Measurements from ENCODE around the gene SLMAP. TPM values are rescaled to one million over a fixed set of nuclear protein-coding genes. Genes with fewer than 3 reads are reported as not detected.

Gene SLMAP
- total and polyA plus RNA-seq, 2 experiments from 2014 or later = 32.1 to 73.0 TPM

GRCh38 chr3:57956119-57956832, 200.2 kb downstream of the SLMAP start (continued):
- TF ChIP-seq REST (IDR thresholded peaks at IDR 0.05; ENCODE audit: unreplicated experiment) (no peak), CREB1 (CRISPR knock-in tag; IDR thresholded peaks at IDR 0.05; ENCODE audit: low read depth) (no peak), ZNF114 (CRISPR knock-in tag; IDR thresholded peaks at IDR 0.05) (no peak), CTCF (conservative IDR thresholded peaks at IDR 0.05; ENCODE audit: low read depth in 2 of 2) (no peak)

- Histone ChIP-seq H3F3A (replicated peaks; ENCODE audit: low read depth) (0 out of 2 replicates have a peak, but pooled peaks cover 2% of the 10 kb centered on the region), H3K27me3 (ENCODE audit: insufficient read depth) (no peaks in the 10 kb centered on the region), H3K9me2 (ENCODE audit: insufficient read depth) (no peaks in the 10 kb centered on the region), H2AFZ (peak overlapping the region; percentile 63), H3K79me2 (replicated peaks; ENCODE audit: insufficient read depth) (no peaks in the 10 kb centered on the region), H3K4me2 (no peak overlapping the region), H3K36me3 (ENCODE audit: insufficient read depth) (no peaks in the 10 kb centered on the region), H3K4me3 (no peak overlapping the region), H4K20me1 (replicated peaks; ENCODE audit: insufficient read depth) (no peaks in the 10 kb centered on the region), H3K27ac (ENCODE audit: low read depth) (no peak overlapping the region), H3K4me1 (ENCODE audit: insufficient read depth) (peaks cover 9% of the 10 kb centered on the region; the same call in 1 of the 2 replicates)
- H3K9me3 Mint-ChIP-seq = no peaks in the 10 kb centered on the region
- ATAC-seq (no peak), DNase-seq (ENCODE audit: low spot score) (no peak)
- peaks cover 6% of the 10 kb centered on the region for H3K27me3 Mint-ChIP-seq (ENCODE audit: insufficient read depth, low read depth, poor library complexity)
- H3K4me1 Mint-ChIP-seq = peaks cover 16% of the 10 kb centered on the region
- no peak overlapping the region for H3K27ac Mint-ChIP-seq
- no peaks in the 10 kb centered on the region for H3K36me3 Mint-ChIP-seq (ENCODE audit: low read depth)
- no peak overlapping the region for H3K4me3 Mint-ChIP-seq
- TF ChIP-seq JUNB (IDR thresholded peaks at IDR 0.05; ENCODE audit: unreplicated experiment) (no peak), ETS1 (IDR thresholded peaks at IDR 0.05) (no peak), STAT1 (IDR thresholded peaks at IDR 0.05; ENCODE audit: unreplicated experiment) (no peak), EZH2 (IDR thresholded peaks at IDR 0.05; ENCODE audit: low read depth, unreplicated experiment) (no peak), CREB1 (CRISPR knock-in tag; IDR thresholded peaks at IDR 0.05; ENCODE audit: low read depth) (no peak), ZNF331 (CRISPR knock-in tag; IDR thresholded peaks at IDR 0.05; ENCODE audit: low read depth) (no peak), CTCF (conservative IDR thresholded peaks at IDR 0.05; ENCODE audit: low read depth in 2 of 2) (no peak), REST (IDR thresholded peaks at IDR 0.05; ENCODE audit: unreplicated experiment) (no peak), NANOG (IDR thresholded peaks at IDR 0.05; ENCODE audit: borderline replicate concordance) (no peak), ZNF114 (CRISPR knock-in tag; IDR thresholded peaks at IDR 0.05) (no peak), EZH2phosphoT487 (IDR thresholded peaks at IDR 0.05; ENCODE audit: unreplicated experiment) (no peak)
Observed at GRCh38 chr3:57956833-57957174, 200.7 kb downstream of the SLMAP start.
